Kidney epithelial cell (primary cell): ENCODE measurements around the gene CD109. TPM values are rescaled to one million over a fixed set of nuclear protein-coding genes. Genes with fewer than 3 reads are reported as not detected.
A peak's percentile ranks its signal among the peaks of the same experiment; 100 is the strongest.

ENCODE experiments used
- DNase-seq: peaks from one replicate; pipeline ENCODE4 v3.0.0-alpha.2; 2010; ENCODE audit warnings: low read depth
- H3K27me3 ChIP-seq: 2 replicates; pipeline ENCODE4 v1.6.0; 2011; ENCODE audit warnings: low read length; ENCODE audit not compliant: control insufficient read depth, insufficient read depth
- H3K36me3 ChIP-seq: 2 replicates; pipeline ENCODE4 v1.5.1; 2011; ENCODE audit warnings: low read length; ENCODE audit not compliant: control insufficient read depth, insufficient read depth
- H3K4me3 ChIP-seq: 2 replicates; pipeline ENCODE4 v1.5.1; 2011; ENCODE audit warnings: low read depth, mild to moderate bottlenecking, control low read depth, low read length
- total RNA-seq: library from RNA; depleted of rRNA; stranded (reverse); fragments of >200 nt; gene quantifications from 2 replicates; pipeline ENCODE4 v1.2.3, GENCODE V29; 2015
- TF ChIP-seq, protein P1 (sequence below): IDR thresholded peaks from 2 replicates; pipeline ENCODE4 v1.5.1; 2011; ENCODE audit warnings: mild to moderate bottlenecking, moderate library complexity, low read length, control low read depth, inconsistent platforms; ENCODE audit not compliant: insufficient read depth, poor library complexity, severe bottlenecking

The CD109 gene
- total RNA-seq, 1 donor from 2014 or later: 8.6 TPM

DNA sequence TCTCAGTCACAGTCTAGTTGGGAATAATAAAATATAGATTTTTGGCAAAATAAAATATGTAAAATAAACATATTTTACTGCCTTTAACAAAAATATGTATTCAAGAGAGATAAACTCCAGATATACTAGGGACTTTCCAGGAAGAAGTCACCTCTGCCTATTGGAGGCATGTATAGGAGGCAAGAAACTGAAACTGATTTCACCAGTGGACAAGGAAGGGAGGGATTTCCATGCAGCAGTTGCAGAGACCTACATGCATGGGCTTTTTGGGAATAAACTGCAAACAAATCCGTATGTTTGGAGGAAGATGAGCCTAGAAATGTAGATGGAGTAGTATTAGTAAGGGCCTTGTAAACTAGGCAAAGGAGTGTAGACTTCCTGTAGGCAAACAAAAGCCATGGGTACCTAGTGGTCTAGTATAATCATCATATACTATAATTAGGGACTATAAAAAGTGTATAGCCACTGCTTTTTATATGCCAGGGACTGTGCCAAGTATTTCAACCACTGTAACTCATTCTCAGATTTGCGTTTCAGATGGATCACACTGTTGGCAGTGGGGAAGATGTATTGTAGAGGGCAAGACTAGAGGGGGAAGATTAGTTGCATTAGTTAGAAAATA lies 38.9 kb downstream of the CD109 start:
- TF ChIP-seq, protein P1, sequence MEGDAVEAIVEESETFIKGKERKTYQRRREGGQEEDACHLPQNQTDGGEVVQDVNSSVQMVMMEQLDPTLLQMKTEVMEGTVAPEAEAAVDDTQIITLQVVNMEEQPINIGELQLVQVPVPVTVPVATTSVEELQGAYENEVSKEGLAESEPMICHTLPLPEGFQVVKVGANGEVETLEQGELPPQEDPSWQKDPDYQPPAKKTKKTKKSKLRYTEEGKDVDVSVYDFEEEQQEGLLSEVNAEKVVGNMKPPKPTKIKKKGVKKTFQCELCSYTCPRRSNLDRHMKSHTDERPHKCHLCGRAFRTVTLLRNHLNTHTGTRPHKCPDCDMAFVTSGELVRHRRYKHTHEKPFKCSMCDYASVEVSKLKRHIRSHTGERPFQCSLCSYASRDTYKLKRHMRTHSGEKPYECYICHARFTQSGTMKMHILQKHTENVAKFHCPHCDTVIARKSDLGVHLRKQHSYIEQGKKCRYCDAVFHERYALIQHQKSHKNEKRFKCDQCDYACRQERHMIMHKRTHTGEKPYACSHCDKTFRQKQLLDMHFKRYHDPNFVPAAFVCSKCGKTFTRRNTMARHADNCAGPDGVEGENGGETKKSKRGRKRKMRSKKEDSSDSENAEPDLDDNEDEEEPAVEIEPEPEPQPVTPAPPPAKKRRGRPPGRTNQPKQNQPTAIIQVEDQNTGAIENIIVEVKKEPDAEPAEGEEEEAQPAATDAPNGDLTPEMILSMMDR: no peak
- DNase-seq: no peak
- Histone ChIP-seq H3K4me3 (no peak overlapping the region), H3K27me3 (no peaks in the 10 kb centered on the region), H3K36me3 (no peaks in the 10 kb centered on the region)

DNA sequence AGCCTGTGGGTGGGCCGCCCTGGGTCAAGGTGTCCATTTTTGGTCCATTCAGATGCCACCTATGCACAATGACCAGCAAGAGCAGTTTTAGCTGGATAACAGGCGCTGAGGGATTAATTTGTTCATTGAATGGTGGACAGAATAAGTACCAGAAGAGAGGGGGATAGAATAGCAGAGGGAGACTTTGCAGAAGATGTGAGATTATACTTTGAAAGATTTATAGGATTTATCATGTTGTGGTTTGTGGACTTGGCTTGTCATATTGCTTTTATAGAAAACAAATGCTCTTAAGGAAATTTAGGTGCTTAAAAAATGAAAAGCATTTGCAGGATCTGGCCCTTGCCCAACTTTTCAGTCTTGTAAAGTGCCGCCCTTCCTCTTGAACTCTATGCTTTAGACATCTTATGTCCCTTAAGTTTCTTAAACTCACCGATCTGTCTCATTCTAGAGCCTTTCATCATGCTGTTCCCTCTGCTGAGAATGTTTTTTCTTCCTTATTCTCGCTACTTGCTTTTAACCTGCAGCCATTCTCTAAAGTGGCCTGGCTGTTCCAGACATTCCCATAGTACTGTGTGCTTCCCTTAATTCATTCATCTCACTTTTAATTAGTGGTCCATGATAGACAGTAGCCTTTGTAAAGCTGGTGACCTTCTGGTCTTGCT lies 42.5 kb downstream of the CD109 start:
- TF ChIP-seq, protein P1: no peak
- H3K27me3 ChIP-seq: no peaks in the 10 kb centered on the region
- no peaks in the 10 kb centered on the region for H3K36me3 ChIP-seq
- no peak for DNase-seq
- no peak overlapping the region for H3K4me3 ChIP-seq

DNA sequence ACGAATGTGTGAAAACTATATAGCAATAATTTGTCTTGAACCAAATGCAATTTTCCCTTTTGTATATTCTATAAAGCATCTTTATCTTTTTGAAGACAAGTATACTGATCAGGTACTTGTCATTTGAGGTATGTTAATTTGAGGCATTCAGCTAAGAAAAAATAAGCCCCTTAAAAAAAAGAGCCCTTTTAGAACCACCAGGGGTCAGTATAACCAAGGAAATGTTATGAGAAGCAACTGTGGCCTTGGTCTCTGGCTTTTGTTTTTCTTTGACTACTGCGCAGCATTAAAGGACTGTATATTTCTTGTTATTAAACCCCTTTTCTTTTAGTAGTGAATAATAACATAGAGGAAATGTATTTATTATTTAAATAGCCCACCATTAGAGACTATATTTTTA lies 43.1 kb downstream of the CD109 start:
- TF ChIP-seq, protein P1: peak; percentile 63
- Histone ChIP-seq H3K36me3 (no peaks in the 10 kb centered on the region), H3K27me3 (no peaks in the 10 kb centered on the region), H3K4me3 (no peak overlapping the region)
- peak; percentile 18 for DNase-seq

DNA sequence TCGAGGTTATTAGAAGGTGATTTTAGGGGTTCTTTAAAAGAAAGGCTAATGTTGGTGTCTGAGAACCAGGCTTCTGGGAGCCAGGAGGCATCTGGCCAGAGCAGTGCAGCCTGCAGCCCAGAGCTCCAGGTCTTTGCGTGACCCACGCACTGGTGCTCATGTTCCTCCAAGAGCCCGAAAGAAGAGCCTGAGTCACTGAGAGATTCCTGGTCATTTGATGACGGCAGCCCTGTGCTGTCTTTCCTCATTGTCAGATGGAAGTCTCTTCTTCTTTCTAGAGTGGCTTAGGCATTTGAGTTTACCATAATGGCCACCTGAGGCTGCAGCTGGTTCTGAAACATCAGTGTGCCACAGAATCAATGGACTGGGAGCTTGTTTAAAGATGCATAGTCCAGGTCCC lies 46.4 kb downstream of the CD109 start:
- no peak for DNase-seq
- H3K27me3 ChIP-seq: no peaks in the 10 kb centered on the region
- no peak overlapping the region for H3K4me3 ChIP-seq
- TF ChIP-seq, protein P1: no peak
- H3K36me3 ChIP-seq: no peaks in the 10 kb centered on the region

DNA sequence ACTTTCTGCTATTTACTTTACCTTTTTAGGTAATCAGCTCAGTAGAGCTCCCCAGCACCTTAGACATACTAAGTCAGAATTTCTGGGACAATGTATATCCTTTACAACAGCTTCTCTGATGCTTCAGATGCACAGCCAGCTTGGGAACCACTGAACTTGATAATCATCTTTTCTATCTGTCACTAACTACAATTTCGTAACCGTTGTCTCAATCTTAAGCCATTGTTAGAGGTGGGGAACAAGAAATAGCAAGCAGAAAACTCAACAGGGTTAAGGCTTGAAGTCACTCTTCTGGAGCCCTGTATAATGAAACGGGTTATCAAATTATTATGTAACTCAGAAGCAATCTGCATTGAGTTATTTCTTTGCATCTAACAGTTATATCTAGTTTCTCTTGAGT lies 47.1 kb downstream of the CD109 start:
- TF ChIP-seq, protein P1: no peak
- H3K27me3 ChIP-seq: no peaks in the 10 kb centered on the region
- no peaks in the 10 kb centered on the region for H3K36me3 ChIP-seq
- no peak overlapping the region for H3K4me3 ChIP-seq
- DNase-seq: no peak

DNA sequence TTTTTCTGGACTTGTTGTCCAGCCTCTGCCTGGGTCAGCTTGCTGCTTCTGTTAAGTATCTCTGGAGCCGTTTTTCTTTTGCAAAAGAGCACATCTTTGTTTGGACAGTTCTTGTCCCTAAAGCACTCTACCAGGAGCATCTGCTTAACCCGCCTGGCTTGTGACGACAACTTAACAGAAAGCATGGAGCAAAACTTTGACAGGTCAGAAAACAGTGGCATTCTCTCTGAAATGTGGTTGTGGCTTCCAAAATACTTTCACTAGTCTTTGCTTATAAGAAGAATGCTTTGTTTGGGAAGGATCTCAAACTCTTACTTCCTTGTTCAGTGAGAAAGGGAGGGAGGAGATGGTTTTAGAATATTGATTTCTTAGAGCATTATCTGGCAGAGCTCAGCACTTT lies 47.6 kb downstream of the CD109 start:
- Histone ChIP-seq H3K4me3 (no peak overlapping the region), H3K36me3 (no peaks in the 10 kb centered on the region), H3K27me3 (no peaks in the 10 kb centered on the region)
- DNase-seq: no peak
- TF ChIP-seq, protein P1: no peak
